Fibroblast of skin of abdomen (primary cell): ENCODE data around the gene ARHGAP44.
A peak's percentile ranks its signal among the peaks of the same experiment; 100 is the strongest.

Experiments
- DNase-seq: peaks from one replicate; pipeline ENCODE4 v3.0.0-alpha.2; 2013

The ARHGAP44 gene

DNA sequence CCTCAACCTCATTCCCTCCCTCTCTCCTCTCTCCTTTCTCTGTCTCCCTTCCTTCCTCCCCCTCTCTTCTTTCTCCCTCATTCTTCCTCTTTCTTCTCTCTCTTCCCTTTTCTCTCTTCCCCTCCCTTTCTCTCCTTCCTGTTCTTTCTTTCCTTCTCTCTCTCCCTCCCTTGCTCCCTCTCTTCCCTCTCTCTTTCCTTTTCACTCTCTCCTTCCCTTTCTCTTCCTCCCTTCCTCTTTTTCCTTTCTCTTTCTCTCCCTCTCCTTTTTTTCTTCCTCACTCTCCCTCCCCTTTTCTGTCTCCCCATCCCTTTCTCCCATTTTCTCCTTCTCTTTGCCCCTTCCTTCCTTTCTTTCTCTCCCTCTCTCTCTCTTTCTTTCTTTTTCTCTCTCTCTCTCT lies 236.4 kb downstream of the ARHGAP44 start:
- no peak for DNase-seq

DNA sequence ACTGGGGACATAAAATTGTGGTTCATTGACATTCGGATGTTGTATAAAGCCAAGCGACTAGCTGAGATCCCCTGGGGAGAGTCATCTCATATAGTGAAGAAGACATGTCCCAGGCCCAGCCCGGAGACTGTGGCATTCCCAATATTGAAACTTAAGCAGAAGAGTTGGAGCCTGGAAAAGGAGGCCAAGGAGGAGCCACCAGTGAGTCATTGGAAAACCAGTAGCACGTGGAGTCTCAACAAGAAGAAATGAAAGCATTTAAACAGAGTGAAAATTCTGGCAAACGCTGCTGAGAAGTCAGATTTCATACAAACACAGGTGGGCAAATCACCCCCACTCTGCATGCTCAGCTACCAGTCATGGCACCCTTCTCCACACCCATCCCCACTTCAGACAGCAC lies 237.9 kb downstream of the ARHGAP44 start:
- peak; percentile 35 for DNase-seq

DNA sequence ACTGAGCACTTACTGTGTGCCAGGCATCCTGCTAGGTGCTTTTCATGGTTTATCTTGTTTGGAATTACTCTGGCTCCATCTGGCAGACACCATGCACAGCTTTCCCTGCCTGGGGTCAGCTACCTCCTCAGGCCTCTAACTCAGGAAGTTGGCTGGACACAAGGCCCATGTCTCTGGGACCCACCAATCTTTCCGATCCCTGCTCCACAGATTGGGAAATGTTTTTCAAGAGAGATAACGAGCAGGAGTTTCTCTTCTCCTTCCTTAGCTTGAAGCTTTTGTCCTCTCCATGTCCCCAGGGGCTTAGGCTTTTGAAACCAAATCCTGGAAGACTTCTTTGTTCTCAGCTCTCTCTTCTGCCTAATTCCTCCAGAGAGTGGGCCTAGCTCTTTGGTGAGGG lies 240.0 kb downstream of the ARHGAP44 start:
- DNase-seq, result no peak

DNA sequence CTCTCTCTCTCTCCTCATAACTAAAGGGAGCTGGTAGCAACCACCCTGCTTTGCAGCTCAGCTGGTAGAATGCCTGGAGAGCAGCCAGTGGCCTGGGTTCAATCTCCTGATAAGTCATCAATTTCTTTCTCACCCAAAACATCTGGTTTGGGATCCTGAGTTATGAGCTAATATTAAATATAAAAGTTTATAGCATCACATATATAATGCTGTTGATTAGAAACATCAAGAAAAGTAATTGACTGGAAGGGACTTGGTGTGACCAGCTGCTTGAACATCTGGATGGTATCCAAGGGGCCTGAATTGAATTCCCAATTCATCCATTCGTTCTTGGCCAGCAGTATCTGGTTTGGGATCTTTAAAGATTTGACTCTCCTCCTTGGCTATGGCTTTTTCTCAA lies 240.8 kb downstream of the ARHGAP44 start:
- DNase-seq, result peak; percentile 25

DNA sequence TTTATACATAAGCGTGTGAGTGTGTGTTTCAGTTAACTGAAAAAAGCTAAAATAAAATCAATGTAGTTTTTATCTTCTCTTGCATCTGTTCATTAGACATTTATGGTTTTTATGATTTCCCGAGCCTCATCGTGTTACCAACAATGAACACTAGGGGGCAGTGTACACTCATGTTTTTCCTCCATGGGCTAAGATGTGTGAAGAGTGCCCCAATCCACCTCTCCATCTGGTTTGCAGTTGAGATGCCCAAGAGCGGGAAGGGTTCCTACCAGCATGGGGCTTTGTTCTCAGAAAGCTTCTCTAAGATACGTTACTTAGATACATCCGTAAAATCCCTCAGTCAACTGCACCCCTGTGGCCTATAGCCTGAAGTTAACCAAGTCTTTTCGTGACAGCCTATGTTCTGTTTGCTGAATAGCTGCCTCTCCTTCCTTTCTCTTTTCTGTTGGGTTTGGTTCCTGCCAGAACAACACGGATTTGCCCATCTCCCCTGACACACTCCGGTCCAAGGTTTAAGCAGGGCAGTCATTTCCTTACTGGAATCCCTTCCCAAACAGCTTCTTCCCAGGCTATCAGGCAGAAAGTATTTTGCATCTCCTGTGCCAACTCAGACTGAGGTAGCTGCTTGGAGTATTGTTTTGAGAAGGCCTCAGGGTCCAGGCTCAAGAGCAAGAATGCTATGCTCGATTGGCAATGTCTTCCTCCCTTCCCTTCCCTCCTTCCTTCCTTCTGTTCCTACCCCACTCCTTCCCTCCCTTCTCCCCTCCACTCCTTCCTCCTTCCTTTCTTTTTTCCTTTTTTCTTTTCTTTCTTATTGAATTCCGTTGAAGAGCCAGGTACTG lies 241.4 kb downstream of the ARHGAP44 start:
- peak; percentile 85 for DNase-seq

DNA sequence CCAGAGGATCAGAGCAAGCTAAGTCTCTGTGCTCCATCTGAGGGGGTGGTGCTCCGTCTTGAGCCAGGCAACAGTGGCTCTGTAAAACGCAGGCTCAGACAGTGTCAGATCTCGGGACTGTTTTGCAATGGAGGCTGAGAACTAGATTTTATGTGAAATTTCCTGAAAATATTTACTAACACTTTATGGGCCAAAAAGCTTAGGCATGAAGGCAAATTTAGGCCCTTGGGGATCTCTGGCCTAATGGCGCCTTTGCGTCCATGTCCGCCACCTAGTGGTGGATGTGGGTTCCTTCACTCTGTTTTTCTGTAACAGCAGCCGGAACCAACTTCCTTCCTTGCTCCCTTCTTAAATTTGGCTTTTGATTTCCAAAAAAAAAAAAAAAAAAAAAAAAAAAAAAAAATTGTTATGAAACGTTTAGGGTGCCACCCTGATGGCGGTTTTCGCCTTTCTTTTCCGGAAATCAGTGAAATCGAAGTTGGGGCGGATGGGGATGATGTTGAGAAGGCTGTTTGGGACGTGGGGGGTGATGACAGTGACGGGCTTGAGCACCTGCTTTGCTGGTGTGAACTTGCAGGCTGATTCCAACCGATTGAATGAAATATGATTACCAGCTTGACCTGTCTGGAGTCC lies 242.5 kb downstream of the ARHGAP44 start:
- DNase-seq, result peak; percentile 55

DNA sequence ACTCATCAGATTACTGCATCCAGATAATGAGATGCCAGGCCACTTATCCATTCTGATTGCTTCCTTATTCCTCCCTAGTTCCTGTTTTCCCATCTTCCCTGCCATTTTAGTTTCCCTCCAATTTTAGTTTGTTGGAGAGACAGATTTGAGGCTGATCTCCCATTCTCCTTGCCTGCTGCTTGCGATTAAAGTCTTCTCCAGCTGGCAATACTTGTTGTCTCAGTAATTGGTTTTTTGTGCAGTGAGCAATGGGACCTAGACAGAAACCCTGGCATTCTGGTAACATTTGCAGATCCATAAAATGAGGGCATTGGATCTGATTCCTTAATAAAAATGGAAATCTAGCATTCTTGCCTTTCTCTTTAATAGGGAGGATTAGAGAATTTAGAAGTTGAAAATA lies 246.1 kb downstream of the ARHGAP44 start:
- no peak for DNase-seq

DNA sequence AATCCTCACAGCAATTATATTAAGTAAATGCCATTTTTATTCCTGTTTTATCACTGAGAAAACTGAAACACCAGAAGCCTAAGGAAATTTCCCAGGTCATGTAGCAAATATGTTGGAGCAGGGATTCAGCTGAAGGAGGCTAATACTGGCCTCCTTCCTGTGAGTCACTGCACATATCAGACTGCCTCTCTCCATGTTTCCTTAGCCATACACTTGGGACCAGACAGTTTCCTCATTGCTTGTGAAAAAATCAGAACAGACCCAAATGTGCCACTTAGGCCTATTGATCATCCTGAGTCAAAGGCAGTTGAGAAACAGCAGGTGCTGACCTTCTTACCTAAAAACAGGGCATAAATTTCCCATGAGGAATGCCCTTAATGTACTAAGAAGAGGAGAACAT lies 247.5 kb downstream of the ARHGAP44 start:
- DNase-seq, result peak; percentile 31

DNA sequence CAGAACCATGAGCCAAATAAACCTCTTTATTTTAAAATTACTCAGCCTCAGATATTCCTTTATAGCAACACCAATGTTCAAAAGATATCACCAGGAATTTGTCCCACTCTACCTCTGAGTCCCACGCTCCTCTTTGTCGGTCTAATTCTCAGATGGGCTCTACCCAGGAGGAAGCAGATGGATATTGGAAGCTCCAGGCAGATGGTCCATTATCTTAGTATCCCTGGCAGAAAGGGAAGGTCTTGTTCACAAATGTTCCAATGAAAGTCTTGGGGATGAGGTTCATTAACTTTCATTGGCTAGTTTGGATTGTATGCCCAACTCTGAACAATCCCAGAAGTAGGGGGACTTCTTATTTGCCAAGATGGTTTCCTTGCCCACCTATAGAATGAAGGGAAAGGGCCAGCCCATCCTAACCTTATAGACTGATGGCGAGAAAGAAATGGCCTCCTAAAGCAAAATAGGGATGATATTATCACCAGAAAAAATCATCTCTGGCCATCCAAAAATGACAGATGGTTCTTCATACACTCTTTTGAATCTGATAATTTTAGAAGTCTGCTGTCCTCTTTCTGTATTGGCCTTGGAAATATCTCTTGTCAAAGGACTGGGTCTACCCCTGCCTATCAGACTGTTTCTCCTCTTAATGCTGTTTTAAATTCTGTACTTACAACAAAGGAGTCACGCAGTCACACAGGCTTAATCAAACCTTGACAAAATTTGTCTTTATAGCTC lies 249.8 kb downstream of the ARHGAP44 start:
- DNase-seq, result no peak
